H1 (cell line): ENCODE results near the gene UBTD2. TPM values are rescaled to one million over a fixed set of nuclear protein-coding genes. Genes with fewer than 3 reads are reported as not detected.

Source experiments
- CREB1 ChIP-seq: IDR thresholded peaks from 2 replicates; pipeline ENCODE4 v1.6.1; 2012; ENCODE audit warnings: inconsistent platforms
- RAD21 ChIP-seq, 2 experiments: IDR thresholded peaks in 1 of 2; conservative IDR thresholded peaks in 1 of 2; 2 replicates each; pipeline ENCODE4 v1.6.1; 2011; ENCODE audit warnings: low read depth in 2 of 2, low read length in 2 of 2, improper control_type of control experiment in 1 of 2, inconsistent platforms in 1 of 2, mild to moderate bottlenecking in 1 of 2, moderate library complexity in 1 of 2
- RXRA ChIP-seq: IDR thresholded peaks from 2 replicates; pipeline ENCODE4 v1.6.1; 2011; ENCODE audit warnings: low read depth, mild to moderate bottlenecking, low read length, moderate library complexity; ENCODE audit not compliant: insufficient read depth
- TBP ChIP-seq: IDR thresholded peaks from 2 replicates; pipeline ENCODE4 v1.6.1; 2011; ENCODE audit warnings: low read depth, low read length, improper control_type of control experiment
- polyA plus RNA-seq, 7 experiments: library from polyadenylated mRNA; depleted of rRNA in 3 of 7; stranded (reverse) in 5 of 7; unstranded in 2 of 7; fragments of >200 nt in 5 of 7; fragments of 200-250 nt in 2 of 7; gene quantifications; 1 replicate in 5 of 7; 2 replicates in 1 of 7; 4 replicates in 1 of 7; pipeline versions ENCODE4 v1.2.1 to v1.2.3, GENCODE V29; 2011 to 2013; ENCODE audit warnings: missing spikeins in 2 of 7, mixed read lengths in 2 of 7
- total RNA-seq: library from RNA; stranded (reverse); fragmentation: NEBNext Ultra II Directional; extraction: Animal tissue kit (Norgen Biotek cat#: 25700); gene quantifications from 2 replicates; pipeline ENCODE4 v1.2.1, GENCODE V29; 2021
- TF ChIP-seq, protein P1 (sequence below): fragments of 300-600 bp; sonication (generic); IDR thresholded peaks from 2 replicates; pipeline ENCODE4 v1.7.1; 2012; ENCODE audit warnings: low read length, moderate library complexity, mild to moderate bottlenecking, inconsistent platforms; ENCODE audit not compliant: insufficient replicate concordance

UBTD2 gene
- total and polyA plus RNA-seq, 2 of the 8 experiments (the other 6 are each of a cell fraction or from before 2014, with no cell fraction given): 14.5 to 39.2 TPM

DNA sequence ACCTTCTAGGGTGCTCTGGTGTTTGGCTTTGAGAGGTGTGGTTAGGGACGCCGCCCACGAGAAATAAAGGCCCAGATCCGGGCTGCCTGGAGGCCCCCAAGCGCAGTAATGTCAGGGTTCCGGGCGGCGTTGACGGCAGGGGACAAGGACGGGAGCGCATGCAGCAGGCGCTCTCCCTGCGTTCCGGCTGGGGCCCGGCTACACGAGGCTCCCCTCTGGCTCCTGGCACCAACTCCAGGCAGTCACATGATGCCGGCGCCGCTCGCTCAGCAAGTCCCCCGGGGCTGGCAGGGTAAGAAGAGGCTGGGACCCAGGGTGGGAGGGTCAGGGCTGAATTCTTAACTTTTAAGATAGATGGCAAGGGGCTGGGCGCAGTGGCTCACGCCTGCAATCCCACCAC, 28.1 kb downstream of the UBTD2 start (continued):
- TF ChIP-seq, protein P1, sequence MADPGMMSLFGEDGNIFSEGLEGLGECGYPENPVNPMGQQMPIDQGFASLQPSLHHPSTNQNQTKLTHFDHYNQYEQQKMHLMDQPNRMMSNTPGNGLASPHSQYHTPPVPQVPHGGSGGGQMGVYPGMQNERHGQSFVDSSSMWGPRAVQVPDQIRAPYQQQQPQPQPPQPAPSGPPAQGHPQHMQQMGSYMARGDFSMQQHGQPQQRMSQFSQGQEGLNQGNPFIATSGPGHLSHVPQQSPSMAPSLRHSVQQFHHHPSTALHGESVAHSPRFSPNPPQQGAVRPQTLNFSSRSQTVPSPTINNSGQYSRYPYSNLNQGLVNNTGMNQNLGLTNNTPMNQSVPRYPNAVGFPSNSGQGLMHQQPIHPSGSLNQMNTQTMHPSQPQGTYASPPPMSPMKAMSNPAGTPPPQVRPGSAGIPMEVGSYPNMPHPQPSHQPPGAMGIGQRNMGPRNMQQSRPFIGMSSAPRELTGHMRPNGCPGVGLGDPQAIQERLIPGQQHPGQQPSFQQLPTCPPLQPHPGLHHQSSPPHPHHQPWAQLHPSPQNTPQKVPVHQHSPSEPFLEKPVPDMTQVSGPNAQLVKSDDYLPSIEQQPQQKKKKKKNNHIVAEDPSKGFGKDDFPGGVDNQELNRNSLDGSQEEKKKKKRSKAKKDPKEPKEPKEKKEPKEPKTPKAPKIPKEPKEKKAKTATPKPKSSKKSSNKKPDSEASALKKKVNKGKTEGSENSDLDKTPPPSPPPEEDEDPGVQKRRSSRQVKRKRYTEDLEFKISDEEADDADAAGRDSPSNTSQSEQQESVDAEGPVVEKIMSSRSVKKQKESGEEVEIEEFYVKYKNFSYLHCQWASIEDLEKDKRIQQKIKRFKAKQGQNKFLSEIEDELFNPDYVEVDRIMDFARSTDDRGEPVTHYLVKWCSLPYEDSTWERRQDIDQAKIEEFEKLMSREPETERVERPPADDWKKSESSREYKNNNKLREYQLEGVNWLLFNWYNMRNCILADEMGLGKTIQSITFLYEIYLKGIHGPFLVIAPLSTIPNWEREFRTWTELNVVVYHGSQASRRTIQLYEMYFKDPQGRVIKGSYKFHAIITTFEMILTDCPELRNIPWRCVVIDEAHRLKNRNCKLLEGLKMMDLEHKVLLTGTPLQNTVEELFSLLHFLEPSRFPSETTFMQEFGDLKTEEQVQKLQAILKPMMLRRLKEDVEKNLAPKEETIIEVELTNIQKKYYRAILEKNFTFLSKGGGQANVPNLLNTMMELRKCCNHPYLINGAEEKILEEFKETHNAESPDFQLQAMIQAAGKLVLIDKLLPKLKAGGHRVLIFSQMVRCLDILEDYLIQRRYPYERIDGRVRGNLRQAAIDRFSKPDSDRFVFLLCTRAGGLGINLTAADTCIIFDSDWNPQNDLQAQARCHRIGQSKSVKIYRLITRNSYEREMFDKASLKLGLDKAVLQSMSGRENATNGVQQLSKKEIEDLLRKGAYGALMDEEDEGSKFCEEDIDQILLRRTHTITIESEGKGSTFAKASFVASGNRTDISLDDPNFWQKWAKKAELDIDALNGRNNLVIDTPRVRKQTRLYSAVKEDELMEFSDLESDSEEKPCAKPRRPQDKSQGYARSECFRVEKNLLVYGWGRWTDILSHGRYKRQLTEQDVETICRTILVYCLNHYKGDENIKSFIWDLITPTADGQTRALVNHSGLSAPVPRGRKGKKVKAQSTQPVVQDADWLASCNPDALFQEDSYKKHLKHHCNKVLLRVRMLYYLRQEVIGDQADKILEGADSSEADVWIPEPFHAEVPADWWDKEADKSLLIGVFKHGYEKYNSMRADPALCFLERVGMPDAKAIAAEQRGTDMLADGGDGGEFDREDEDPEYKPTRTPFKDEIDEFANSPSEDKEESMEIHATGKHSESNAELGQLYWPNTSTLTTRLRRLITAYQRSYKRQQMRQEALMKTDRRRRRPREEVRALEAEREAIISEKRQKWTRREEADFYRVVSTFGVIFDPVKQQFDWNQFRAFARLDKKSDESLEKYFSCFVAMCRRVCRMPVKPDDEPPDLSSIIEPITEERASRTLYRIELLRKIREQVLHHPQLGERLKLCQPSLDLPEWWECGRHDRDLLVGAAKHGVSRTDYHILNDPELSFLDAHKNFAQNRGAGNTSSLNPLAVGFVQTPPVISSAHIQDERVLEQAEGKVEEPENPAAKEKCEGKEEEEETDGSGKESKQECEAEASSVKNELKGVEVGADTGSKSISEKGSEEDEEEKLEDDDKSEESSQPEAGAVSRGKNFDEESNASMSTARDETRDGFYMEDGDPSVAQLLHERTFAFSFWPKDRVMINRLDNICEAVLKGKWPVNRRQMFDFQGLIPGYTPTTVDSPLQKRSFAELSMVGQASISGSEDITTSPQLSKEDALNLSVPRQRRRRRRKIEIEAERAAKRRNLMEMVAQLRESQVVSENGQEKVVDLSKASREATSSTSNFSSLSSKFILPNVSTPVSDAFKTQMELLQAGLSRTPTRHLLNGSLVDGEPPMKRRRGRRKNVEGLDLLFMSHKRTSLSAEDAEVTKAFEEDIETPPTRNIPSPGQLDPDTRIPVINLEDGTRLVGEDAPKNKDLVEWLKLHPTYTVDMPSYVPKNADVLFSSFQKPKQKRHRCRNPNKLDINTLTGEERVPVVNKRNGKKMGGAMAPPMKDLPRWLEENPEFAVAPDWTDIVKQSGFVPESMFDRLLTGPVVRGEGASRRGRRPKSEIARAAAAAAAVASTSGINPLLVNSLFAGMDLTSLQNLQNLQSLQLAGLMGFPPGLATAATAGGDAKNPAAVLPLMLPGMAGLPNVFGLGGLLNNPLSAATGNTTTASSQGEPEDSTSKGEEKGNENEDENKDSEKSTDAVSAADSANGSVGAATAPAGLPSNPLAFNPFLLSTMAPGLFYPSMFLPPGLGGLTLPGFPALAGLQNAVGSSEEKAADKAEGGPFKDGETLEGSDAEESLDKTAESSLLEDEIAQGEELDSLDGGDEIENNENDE: no peak
- TF ChIP-seq CREB1 (no peak), TBP (no peak), RXRA (no peak), RAD21 (IDR thresholded peaks at IDR 0.05 in 1 of 2, conservative IDR thresholded peaks at IDR 0.05 in 1 of 2; ENCODE audit: low read depth in 2 of 2, low read length in 2 of 2) (no peak)
